ENCODE results near the gene PCID2.

Gene PCID2

GRCh38 chr13:113148407-113148806 lies 60.1 kb downstream of the PCID2 start:
- DNase-seq, result no peak

GRCh38 chr13:113147206-113147605 lies 61.3 kb downstream of the PCID2 start:
- no peak for DNase-seq

DNA sequence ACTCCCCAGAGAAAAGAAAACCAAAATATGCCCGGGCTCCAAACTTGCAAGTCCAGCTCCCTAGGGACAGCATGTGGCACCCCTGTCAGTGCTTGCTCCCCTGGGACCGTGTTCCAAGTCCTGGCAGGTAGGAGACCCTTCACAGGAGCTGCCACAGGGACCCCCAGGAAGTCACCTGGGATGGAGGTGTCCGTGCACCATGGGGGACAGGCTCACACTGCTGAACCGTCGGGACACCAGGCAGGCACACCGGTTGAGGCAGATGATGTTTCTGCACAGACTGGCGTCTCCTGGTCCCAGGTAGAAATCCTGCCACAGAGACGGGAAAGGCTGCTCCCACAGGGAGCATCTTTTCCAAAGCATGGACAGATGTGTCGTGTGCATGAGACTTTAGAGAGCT lies 61.7 kb downstream of the PCID2 start:
- no peak for DNase-seq

DNA sequence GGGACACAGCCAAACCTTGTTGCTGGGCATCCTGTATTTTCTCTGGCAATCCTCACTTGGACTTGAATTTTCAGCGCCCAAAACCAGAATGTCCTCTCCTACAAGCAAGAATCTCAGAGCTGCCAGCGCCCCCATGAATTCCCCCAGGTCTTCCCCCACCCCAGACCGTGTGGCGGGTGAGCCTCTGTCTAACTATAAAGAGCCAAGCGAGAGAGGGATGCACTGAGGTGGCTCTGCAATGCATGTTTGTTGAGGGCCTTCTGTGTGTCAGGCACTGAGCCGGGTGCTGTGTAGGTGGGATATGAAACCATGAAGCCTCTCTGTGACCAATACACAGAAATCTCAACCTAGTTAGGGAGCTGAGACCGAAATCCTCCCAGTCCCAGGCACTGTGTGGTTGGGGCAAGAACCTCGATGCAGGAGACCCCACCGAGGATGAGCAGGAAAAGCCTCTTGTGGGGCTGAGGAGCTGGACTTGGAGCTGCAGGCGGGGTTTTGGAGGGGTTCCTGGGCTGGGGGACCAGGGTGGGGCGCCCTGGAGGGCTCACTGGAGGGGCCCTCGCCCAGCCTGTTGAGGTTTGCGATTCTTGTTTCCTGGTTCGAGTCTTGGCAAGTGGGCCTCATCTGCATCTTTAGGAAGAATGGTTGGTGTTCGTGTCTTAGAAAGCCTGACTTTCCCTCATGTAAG lies 62.4 kb downstream of the PCID2 start:
- DNase-seq, result no peak

- no peak for DNase-seq
These were observed 63.0 kb downstream of the PCID2 start for GRCh38 chr13:113145496-113145895.

DNA sequence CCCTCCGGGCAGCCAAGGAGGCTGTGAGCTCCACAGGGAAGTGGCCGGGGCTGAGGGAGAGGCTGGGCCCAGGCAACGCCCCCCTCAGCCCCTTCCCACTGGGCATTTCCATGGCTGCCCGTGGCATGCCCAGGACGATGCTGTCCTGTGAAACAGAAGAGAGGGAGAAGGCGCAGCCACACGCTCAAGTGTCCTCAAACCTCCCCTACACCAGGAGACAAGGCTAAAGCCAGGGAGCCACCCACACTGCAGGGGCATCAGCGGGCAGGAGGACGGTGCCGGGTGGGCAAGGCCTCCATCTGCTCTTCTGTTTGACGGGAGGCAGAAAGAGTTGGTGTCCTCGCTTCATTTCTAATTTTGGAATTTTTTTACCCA lies 64.2 kb downstream of the PCID2 start:
- DNase-seq, result no peak

- DNase-seq, result no peak
These were observed 64.8 kb downstream of the PCID2 start for GRCh38 chr13:113143466-113144254.

- DNase-seq, result no peak
These were observed 65.6 kb downstream of the PCID2 start for GRCh38 chr13:113142876-113143275.

DNA sequence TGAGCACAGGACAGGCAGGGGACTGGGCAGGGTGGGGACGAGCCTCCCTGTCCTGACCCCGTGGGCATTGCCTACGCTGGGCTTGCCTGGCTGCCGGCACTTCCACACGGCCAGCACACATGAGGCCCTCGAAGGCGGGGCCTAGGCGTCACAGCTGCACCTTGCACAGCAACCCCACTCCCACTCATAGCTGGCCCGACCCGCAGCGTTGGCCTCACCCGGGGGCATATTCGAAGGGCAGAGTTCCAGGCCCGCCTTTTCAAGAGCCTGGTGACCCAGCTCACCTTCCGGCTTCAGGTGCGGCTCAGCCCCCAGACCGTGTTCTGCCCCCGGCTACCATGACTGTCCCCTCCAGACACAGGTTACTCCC lies 66.9 kb downstream of the PCID2 start:
- DNase-seq, result no peak

- DNase-seq, result no peak
These were observed 67.5 kb downstream of the PCID2 start for GRCh38 chr13:113140677-113141600.

GRCh38 chr13:113139577-113139976 lies 68.9 kb downstream of the PCID2 start:
- DNase-seq, result no peak

DNA sequence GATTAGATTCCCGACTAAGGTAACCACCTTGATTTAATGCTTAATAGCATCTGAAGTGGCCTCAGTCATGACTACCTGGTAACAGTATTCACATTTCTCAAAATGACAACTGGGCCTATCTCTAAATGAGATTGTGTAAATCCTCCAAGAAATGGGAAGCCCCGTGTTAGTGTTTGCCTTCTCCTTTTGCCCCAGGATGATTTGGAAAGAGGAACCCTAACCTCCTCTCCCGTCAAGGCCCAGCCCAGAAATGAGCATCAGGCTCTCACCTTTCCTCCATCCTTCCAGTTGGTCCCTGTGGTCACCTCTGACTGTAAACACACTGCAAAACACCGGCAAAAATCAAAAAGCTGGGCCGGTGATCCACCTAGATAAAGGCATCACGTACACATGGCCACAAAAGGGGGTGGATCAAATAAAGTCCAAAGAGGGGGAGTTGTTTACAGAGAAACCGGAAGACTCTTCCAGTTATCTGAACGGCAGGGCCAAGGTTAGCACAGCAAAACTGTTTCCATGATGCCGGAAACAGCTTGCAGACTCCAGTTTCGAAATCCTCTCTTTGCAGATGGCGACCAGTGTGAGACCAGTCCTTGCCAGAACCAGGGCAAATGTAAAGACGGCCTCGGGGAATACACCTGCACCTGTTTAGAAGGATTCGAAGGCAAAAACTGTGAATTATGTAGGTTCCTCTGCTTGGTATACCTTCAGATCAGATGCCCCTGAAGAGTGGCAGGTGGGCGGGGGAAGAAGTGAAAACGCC lies 69.5 kb downstream of the PCID2 start:
- DNase-seq, result no peak

- no peak for DNase-seq
These were observed 70.7 kb downstream of the PCID2 start for GRCh38 chr13:113137691-113138298.

GRCh38 chr13:113135281-113135760 lies 73.1 kb downstream of the PCID2 start:
- DNase-seq, result no peak

GRCh38 chr13:113129921-113130750 lies 78.3 kb downstream of the PCID2 start:
- no peak for DNase-seq

- no peak for DNase-seq
These were observed 79.0 kb downstream of the PCID2 start for GRCh38 chr13:113129480-113129879.
